ENCODE results near the gene HNRNPD. TPM values are rescaled to one million over a fixed set of nuclear protein-coding genes. Genes with fewer than 3 reads are reported as not detected.
"Not testable (repeated sequence)": the region's sequence is repeated elsewhere in the genome, so short reads cannot be mapped to it uniquely, and the experiment has no call there.

The HNRNPD gene
- total and polyA plus RNA-seq, 4 donors, result 29.9 to 53.9 (median 46.2) TPM

- no peak for TF ChIP-seq EGR1 (IDR thresholded peaks at IDR 0.05; ENCODE audit: low read depth in 2 of 2)
- TF ChIP-seq ATF3 (IDR thresholded peaks at IDR 0.05), result no peak
- no peak for TF ChIP-seq YY1 (IDR thresholded peaks at IDR 0.05)
- no peak for TF ChIP-seq GABPA (IDR thresholded peaks at IDR 0.05 in 1 of 2, conservative IDR thresholded peaks at IDR 0.05 in 1 of 2)
- TF ChIP-seq FOXA1 (IDR thresholded peaks at IDR 0.05), result no peak
- no peak for TF ChIP-seq REST (IDR thresholded peaks at IDR 0.05)
- no peak for TF ChIP-seq CTCF (IDR thresholded peaks at IDR 0.05; ENCODE audit: low read depth, low read length, missing input control)
- no peak for TF ChIP-seq FOXA2 (IDR thresholded peaks at IDR 0.05)
- no peak for TF ChIP-seq RAD21 (IDR thresholded peaks at IDR 0.05)
- no peak for TF ChIP-seq ZBTB33 (IDR thresholded peaks at IDR 0.05)
- H3K36me3 ChIP-seq (ENCODE audit: control insufficient read depth in 4 of 4, insufficient read depth in 3 of 4, low read depth in 1 of 4, low read length in 3 of 4), result peaks cover 0 to 8% (median 5%) of the 10 kb centered on the region in 4 donors
- 65% methylated on average over 5 of the region's 5 CpGs for WGBS
- H3K27me3 ChIP-seq (ENCODE audit: control insufficient read depth in 4 of 4, insufficient read depth in 4 of 4, low read length in 3 of 4), result no peaks in the 10 kb centered on the region
- H3K9ac ChIP-seq (ENCODE audit: low read depth in 1 of 2, low read length in 2 of 2), result no peak overlapping the region
- no peak overlapping the region for H3K4me3 ChIP-seq (ENCODE audit: low read depth in 1 of 3, low read length in 3 of 3)
- no peak for DNase-seq (ENCODE audit: low spot score)
- peaks cover 12 to 62% (median 50%) of the 10 kb centered on the region in 4 donors for H3K4me1 ChIP-seq (ENCODE audit: control insufficient read depth in 4 of 4, insufficient read depth in 4 of 4, low read length in 3 of 4)
- H3K27ac ChIP-seq (ENCODE audit: low read depth in 1 of 2, low read length in 2 of 2), result no peak overlapping the region
- no peaks in the 10 kb centered on the region for H3K9me3 ChIP-seq (ENCODE audit: control insufficient read depth in 4 of 4, low read length in 3 of 4)
Observed at GRCh38 chr4:82367438-82368097, 6.2 kb downstream of the HNRNPD start.

GRCh38 chr4:82366431-82366830 lies 7.4 kb downstream of the HNRNPD start:
- not testable (repeated sequence) for H3K27ac ChIP-seq (ENCODE audit: low read depth in 1 of 2, low read length in 2 of 2); H3K4me3 ChIP-seq (ENCODE audit: low read depth in 1 of 3, low read length in 3 of 3); H3K9me3 ChIP-seq (ENCODE audit: control insufficient read depth in 4 of 4, low read length in 3 of 4); H3K9ac ChIP-seq (ENCODE audit: low read depth in 1 of 2, low read length in 2 of 2); H3K27me3 ChIP-seq (ENCODE audit: control insufficient read depth in 4 of 4, insufficient read depth in 4 of 4, low read length in 3 of 4); H3K36me3 ChIP-seq (ENCODE audit: control insufficient read depth in 4 of 4, insufficient read depth in 3 of 4, low read depth in 1 of 4, low read length in 3 of 4); DNase-seq (ENCODE audit: low spot score)
- H3K4me1 ChIP-seq (ENCODE audit: control insufficient read depth in 4 of 4, insufficient read depth in 4 of 4, low read length in 3 of 4), result peaks cover 12 to 56% (median 42%) of the 10 kb centered on the region in 4 donors
- 96% methylated on average over 11 of the region's 11 CpGs for WGBS

Measured in liver (tissue), 9 donors.